ENCODE measurements around the gene DAAM1.

The DAAM1 gene

GRCh38 chr14:59272633-59273032 lies 84.2 kb downstream of the DAAM1 start:
- H3K18ac ChIP-seq (ENCODE audit: low read depth in 1 of 2, low read length in 2 of 2) = no peak overlapping the region
- peaks cover 0 to 9% of the 10 kb centered on the region in 2 experiments for H3K36me3 ChIP-seq (ENCODE audit: control insufficient read depth in 1 of 2, insufficient read depth in 2 of 2, low read depth in 1 of 2, low read length in 2 of 2)
- H3K27ac ChIP-seq (ENCODE audit: low read length, poor library complexity, severe bottlenecking) = no peak overlapping the region
- H2AFZ ChIP-seq (ENCODE audit: low read depth, low read length) = no peak overlapping the region
- no peak overlapping the region for H3K23ac ChIP-seq (ENCODE audit: low read length in 2 of 2)
- no peaks in the 10 kb centered on the region for H3K9me3 ChIP-seq (ENCODE audit: control insufficient read depth, low read length)
- no peak overlapping the region for H3K14ac ChIP-seq (ENCODE audit: low read length in 2 of 2)
- no peaks in the 10 kb centered on the region for H3K27me3 ChIP-seq (ENCODE audit: control insufficient read depth in 1 of 2, insufficient read depth in 1 of 2, low read length in 2 of 2)
- no peak overlapping the region for H3K4me2 ChIP-seq (ENCODE audit: low read length, poor library complexity, severe bottlenecking)
- peaks cover 2% of the 10 kb centered on the region for H3K79me1 ChIP-seq (replicated peaks; ENCODE audit: low read length, poor library complexity, severe bottlenecking)
- no peak overlapping the region for H3K9ac ChIP-seq (ENCODE audit: low read length)
- H2BK120ac ChIP-seq (ENCODE audit: low read depth, low read length) = no peak overlapping the region
- no peak overlapping the region for H4K91ac ChIP-seq (ENCODE audit: low read length)
- no peak overlapping the region for H2BK5ac ChIP-seq (ENCODE audit: low read depth, low read length, poor library complexity, severe bottlenecking)
- H2BK15ac ChIP-seq (ENCODE audit: low read depth, poor library complexity, severe bottlenecking) = no peak overlapping the region
- no peak overlapping the region for H4K8ac ChIP-seq (ENCODE audit: low read length)
- H3K4ac ChIP-seq (ENCODE audit: low read depth in 1 of 2, low read length in 2 of 2) = no peak overlapping the region
- H2BK12ac ChIP-seq (ENCODE audit: low read length in 2 of 2) = no peak overlapping the region
- H3K4me3 ChIP-seq (ENCODE audit: insufficient read depth in 1 of 2, low read depth in 1 of 2, low read length in 2 of 2) = no peak overlapping the region
- peaks cover 5% of the 10 kb centered on the region for H3K4me1 ChIP-seq (ENCODE audit: control insufficient read depth, insufficient read depth, low read depth, low read length)
- no peak overlapping the region for H2AK5ac ChIP-seq (ENCODE audit: low read length, severe bottlenecking)
- DNase-seq = no peak

DNA sequence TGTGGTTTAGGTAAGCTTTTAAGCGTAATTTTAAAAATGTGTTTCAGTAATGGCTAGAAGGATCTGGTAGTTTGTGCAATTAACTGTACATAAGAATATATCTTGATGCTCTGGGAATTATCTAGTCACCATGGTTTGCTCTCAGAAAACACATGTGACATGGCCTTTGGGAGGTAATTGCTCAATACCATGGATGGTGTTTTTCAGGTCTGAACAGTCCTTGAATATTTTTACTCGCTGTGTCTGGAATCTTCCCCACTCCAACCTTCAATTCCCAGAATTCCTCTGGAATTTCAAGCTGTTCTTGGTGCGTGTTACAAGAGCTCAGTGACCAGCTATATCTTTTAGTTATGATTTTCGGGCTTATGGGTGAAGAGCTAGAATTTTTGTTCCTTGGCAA lies 85.3 kb downstream of the DAAM1 start:
- no peaks in the 10 kb centered on the region for H3K9me3 ChIP-seq (ENCODE audit: control insufficient read depth, low read length)
- no peak overlapping the region for H3K9ac ChIP-seq (ENCODE audit: low read length)
- H2AFZ ChIP-seq (ENCODE audit: low read depth, low read length) = no peak overlapping the region
- H2BK5ac ChIP-seq (ENCODE audit: low read depth, low read length, poor library complexity, severe bottlenecking) = no peak overlapping the region
- no peak overlapping the region for H2AK5ac ChIP-seq (ENCODE audit: low read length, severe bottlenecking)
- no peak overlapping the region for H3K4me3 ChIP-seq (ENCODE audit: insufficient read depth in 1 of 2, low read depth in 1 of 2, low read length in 2 of 2)
- peaks cover 5% of the 10 kb centered on the region for H3K4me1 ChIP-seq (ENCODE audit: control insufficient read depth, insufficient read depth, low read depth, low read length)
- no peaks in the 10 kb centered on the region for H3K27me3 ChIP-seq (ENCODE audit: control insufficient read depth in 1 of 2, insufficient read depth in 1 of 2, low read length in 2 of 2)
- H4K91ac ChIP-seq (ENCODE audit: low read length) = no peak overlapping the region
- peaks cover 0 to 9% of the 10 kb centered on the region in 2 experiments for H3K36me3 ChIP-seq (ENCODE audit: control insufficient read depth in 1 of 2, insufficient read depth in 2 of 2, low read depth in 1 of 2, low read length in 2 of 2)
- no peak overlapping the region for H3K4me2 ChIP-seq (ENCODE audit: low read length, poor library complexity, severe bottlenecking)
- peaks cover 2% of the 10 kb centered on the region for H3K79me1 ChIP-seq (replicated peaks; ENCODE audit: low read length, poor library complexity, severe bottlenecking)
- H4K8ac ChIP-seq (ENCODE audit: low read length) = no peak overlapping the region
- no peak for DNase-seq
- H2BK15ac ChIP-seq (ENCODE audit: low read depth, poor library complexity, severe bottlenecking) = no peak overlapping the region
- no peak overlapping the region for H2BK120ac ChIP-seq (ENCODE audit: low read depth, low read length)
- WGBS = 88% methylated on average over 3 of the region's 4 CpGs
- no peak overlapping the region for H3K23ac ChIP-seq (ENCODE audit: low read length in 2 of 2)
- no peak overlapping the region for H2BK12ac ChIP-seq (ENCODE audit: low read length in 2 of 2)
- no peak overlapping the region for H3K4ac ChIP-seq (ENCODE audit: low read depth in 1 of 2, low read length in 2 of 2)
- H3K14ac ChIP-seq (ENCODE audit: low read length in 2 of 2) = no peak overlapping the region
- H3K18ac ChIP-seq (ENCODE audit: low read depth in 1 of 2, low read length in 2 of 2) = no peak overlapping the region
- no peak overlapping the region for H3K27ac ChIP-seq (ENCODE audit: low read length, poor library complexity, severe bottlenecking)

GRCh38 chr14:59274991-59275391 lies 86.5 kb downstream of the DAAM1 start:
- 53% methylated on average over 1 of the region's 3 CpGs for WGBS
- H3K27me3 ChIP-seq (ENCODE audit: control insufficient read depth in 1 of 2, insufficient read depth in 1 of 2, low read length in 2 of 2) = no peaks in the 10 kb centered on the region

GRCh38 chr14:59275668-59276067 lies 87.2 kb downstream of the DAAM1 start:
- Histone ChIP-seq H2AFZ (ENCODE audit: low read depth, low read length) (no peak overlapping the region), H3K79me1 (replicated peaks; ENCODE audit: low read length, poor library complexity, severe bottlenecking) (peaks cover 5% of the 10 kb centered on the region), H2BK5ac (ENCODE audit: low read depth, low read length, poor library complexity, severe bottlenecking) (no peak overlapping the region), H3K18ac (ENCODE audit: low read depth in 1 of 2, low read length in 2 of 2) (no peak overlapping the region), H4K8ac (ENCODE audit: low read length) (no peak overlapping the region), H2AK5ac (ENCODE audit: low read length, severe bottlenecking) (no peak overlapping the region), H3K4me2 (ENCODE audit: low read length, poor library complexity, severe bottlenecking) (no peak overlapping the region), H3K4ac (ENCODE audit: low read depth in 1 of 2, low read length in 2 of 2) (no peak overlapping the region), H3K9me3 (ENCODE audit: control insufficient read depth, low read length) (no peaks in the 10 kb centered on the region), H2BK120ac (ENCODE audit: low read depth, low read length) (no peak overlapping the region), H2BK12ac (ENCODE audit: low read length in 2 of 2) (no peak overlapping the region), H3K4me1 (ENCODE audit: control insufficient read depth, insufficient read depth, low read depth, low read length) (peaks cover 7% of the 10 kb centered on the region), H3K4me3 (ENCODE audit: insufficient read depth in 1 of 2, low read depth in 1 of 2, low read length in 2 of 2) (no peak overlapping the region), H3K36me3 (ENCODE audit: control insufficient read depth in 1 of 2, insufficient read depth in 2 of 2, low read depth in 1 of 2, low read length in 2 of 2) (no peaks in the 10 kb centered on the region), H3K14ac (ENCODE audit: low read length in 2 of 2) (no peak overlapping the region), H3K27me3 (ENCODE audit: control insufficient read depth in 1 of 2, insufficient read depth in 1 of 2, low read length in 2 of 2) (no peaks in the 10 kb centered on the region), H2BK15ac (ENCODE audit: low read depth, poor library complexity, severe bottlenecking) (no peak overlapping the region), H3K23ac (ENCODE audit: low read length in 2 of 2) (no peak overlapping the region), H3K9ac (ENCODE audit: low read length) (peak overlapping the region; percentile 49), H3K27ac (ENCODE audit: low read length, poor library complexity, severe bottlenecking) (peak overlapping the region; percentile 73), H4K91ac (ENCODE audit: low read length) (no peak overlapping the region)
- DNase-seq = peak; percentile 69

More at GRCh38 chr14:59274991-59275391, 86.5 kb downstream of the DAAM1 start:
- H2AFZ ChIP-seq (ENCODE audit: low read depth, low read length) = no peak overlapping the region
- H2BK12ac ChIP-seq (ENCODE audit: low read length in 2 of 2) = peak overlapping the region; percentile 49 to 88
- peak overlapping the region in 1 of 2 experiments; percentile 91 for H3K14ac ChIP-seq (ENCODE audit: low read length in 2 of 2)
- H3K4me1 ChIP-seq (ENCODE audit: control insufficient read depth, insufficient read depth, low read depth, low read length) = peaks cover 7% of the 10 kb centered on the region
- H3K4me3 ChIP-seq (ENCODE audit: insufficient read depth in 1 of 2, low read depth in 1 of 2, low read length in 2 of 2) = no peak overlapping the region
- peak overlapping the region; percentile 90 for H3K27ac ChIP-seq (ENCODE audit: low read length, poor library complexity, severe bottlenecking)
- peaks cover 2% of the 10 kb centered on the region for H3K79me1 ChIP-seq (replicated peaks; ENCODE audit: low read length, poor library complexity, severe bottlenecking)
- no peak overlapping the region for H2BK15ac ChIP-seq (ENCODE audit: low read depth, poor library complexity, severe bottlenecking)
- peak overlapping the region; percentile 34 for H4K91ac ChIP-seq (ENCODE audit: low read length)
- H2AK5ac ChIP-seq (ENCODE audit: low read length, severe bottlenecking) = peak overlapping the region; percentile 84
- no peaks in the 10 kb centered on the region for H3K36me3 ChIP-seq (ENCODE audit: control insufficient read depth in 1 of 2, insufficient read depth in 2 of 2, low read depth in 1 of 2, low read length in 2 of 2)
- H2BK120ac ChIP-seq (ENCODE audit: low read depth, low read length) = peak overlapping the region; percentile 54
- peak overlapping the region in 1 of 2 experiments; percentile 69 for H3K4ac ChIP-seq (ENCODE audit: low read depth in 1 of 2, low read length in 2 of 2)
- no peak for DNase-seq
- H3K18ac ChIP-seq (ENCODE audit: low read depth in 1 of 2, low read length in 2 of 2) = peak overlapping the region; percentile 37 to 84
- H3K9me3 ChIP-seq (ENCODE audit: control insufficient read depth, low read length) = no peaks in the 10 kb centered on the region
- no peak overlapping the region for H3K23ac ChIP-seq (ENCODE audit: low read length in 2 of 2)
- H4K8ac ChIP-seq (ENCODE audit: low read length) = no peak overlapping the region
- peak overlapping the region; percentile 49 for H3K9ac ChIP-seq (ENCODE audit: low read length)
- H3K4me2 ChIP-seq (ENCODE audit: low read length, poor library complexity, severe bottlenecking) = no peak overlapping the region
- H2BK5ac ChIP-seq (ENCODE audit: low read depth, low read length, poor library complexity, severe bottlenecking) = peak overlapping the region; percentile 39
